GM10847 (cell line): ENCODE measurements around the gene CLEC17A.

ENCODE experiments used
- POLR2A ChIP-seq: IDR thresholded peaks from 2 replicates; pipeline ENCODE4 v1.6.1; 2011; ENCODE audit not compliant: insufficient read length; ENCODE audit errors: extremely low read depth

CLEC17A gene

GRCh38 chr19:14616407-14616806, 33.5 kb downstream of the CLEC17A start:
- no peak for TF ChIP-seq POLR2A

GRCh38 chr19:14619404-14619803, 36.5 kb downstream of the CLEC17A start:
- no peak for TF ChIP-seq POLR2A

GRCh38 chr19:14629557-14629956, 46.7 kb downstream of the CLEC17A start:
- no peak for TF ChIP-seq POLR2A

GRCh38 chr19:14632286-14632685, 49.4 kb downstream of the CLEC17A start:
- no peak for TF ChIP-seq POLR2A

- TF ChIP-seq POLR2A: no peak
Measured at GRCh38 chr19:14639536-14640277, 56.8 kb downstream of the CLEC17A start.

- TF ChIP-seq POLR2A: no peak
Measured at GRCh38 chr19:14648506-14648905, 65.6 kb downstream of the CLEC17A start.

- TF ChIP-seq POLR2A: no peak
Measured at GRCh38 chr19:14649020-14649419, 66.1 kb downstream of the CLEC17A start.

- no peak for TF ChIP-seq POLR2A
Measured at GRCh38 chr19:14650161-14650560, 67.3 kb downstream of the CLEC17A start.

GRCh38 chr19:14654786-14655560, 72.1 kb downstream of the CLEC17A start:
- no peak for TF ChIP-seq POLR2A

- TF ChIP-seq POLR2A: no peak
Measured at GRCh38 chr19:14655726-14656125, 72.8 kb downstream of the CLEC17A start.

GRCh38 chr19:14659874-14660489, 77.1 kb downstream of the CLEC17A start:
- TF ChIP-seq POLR2A: no peak

- no peak for TF ChIP-seq POLR2A
Measured at GRCh38 chr19:14661372-14661924, 78.6 kb downstream of the CLEC17A start.
